Esophagus (tissue), 2 donors: ENCODE data around the gene MYO3B. TPM values are rescaled to one million over a fixed set of nuclear protein-coding genes. Genes with fewer than 3 reads are reported as not detected.
"Not testable (repeated sequence)": the region's sequence is repeated elsewhere in the genome, so short reads cannot be mapped to it uniquely, and the experiment has no call there.

Experiments used
- H3K27ac ChIP-seq, 2 donors: one replicate each; pipeline ENCODE4 v1.5.1; 2013; ENCODE audit warnings: low read depth in 2 of 2, mild to moderate bottlenecking in 2 of 2, inconsistent platforms in 1 of 2, low read length in 1 of 2, moderate library complexity in 1 of 2
- H3K27me3 ChIP-seq, 2 donors: one replicate each; pipeline ENCODE4 v1.6.1; 2013; ENCODE audit warnings: low read length in 2 of 2, control low read depth in 1 of 2, mild to moderate bottlenecking in 1 of 2; ENCODE audit not compliant: insufficient read depth in 2 of 2, control insufficient read depth in 1 of 2
- H3K36me3 ChIP-seq, 2 donors: one replicate each; pipeline ENCODE4 v1.6.1; 2013; ENCODE audit warnings: low read length in 1 of 2; ENCODE audit not compliant: control insufficient read depth in 2 of 2, insufficient read depth in 2 of 2
- H3K4me1 ChIP-seq, 2 donors: one replicate each; pipeline ENCODE4 v1.6.1; 2013; ENCODE audit warnings: low read length in 1 of 2; ENCODE audit not compliant: control insufficient read depth in 2 of 2, insufficient read depth in 2 of 2
- H3K4me3 ChIP-seq, 2 donors: one replicate each; pipeline ENCODE4 v1.5.1; 2013; ENCODE audit warnings: low read length in 2 of 2, mild to moderate bottlenecking in 2 of 2, low read depth in 1 of 2, moderate library complexity in 1 of 2
- H3K9me3 ChIP-seq, 2 donors: one replicate each; pipeline ENCODE4 v1.6.1; 2013; ENCODE audit warnings: mild to moderate bottlenecking in 2 of 2, low read depth in 1 of 2, low read length in 1 of 2, moderate library complexity in 1 of 2; ENCODE audit not compliant: control insufficient read depth in 2 of 2, insufficient read depth in 1 of 2
- WGBS, 2 donors: extraction: QIAGEN DNeasy Blood & Tissue Kit; methylation state at CpG; one replicate each; pipeline ENCODE4 v1.1.7; 2013; 5-methylcytosine and 5-hydroxymethylcytosine counted together
- polyA plus RNA-seq, 2 donors: library from polyadenylated mRNA; stranded (reverse); fragments of 200-250 nt; gene quantifications; one replicate each; pipeline ENCODE4 v1.2.3, GENCODE V29; 2013
- donor health status: healthy with polysubstance abuse.
- donor health status: Bipolar disorder and iron deficiency.

MYO3B gene
- polyA plus RNA-seq, 2 donors = 0.08 to 0.11 TPM

DNA sequence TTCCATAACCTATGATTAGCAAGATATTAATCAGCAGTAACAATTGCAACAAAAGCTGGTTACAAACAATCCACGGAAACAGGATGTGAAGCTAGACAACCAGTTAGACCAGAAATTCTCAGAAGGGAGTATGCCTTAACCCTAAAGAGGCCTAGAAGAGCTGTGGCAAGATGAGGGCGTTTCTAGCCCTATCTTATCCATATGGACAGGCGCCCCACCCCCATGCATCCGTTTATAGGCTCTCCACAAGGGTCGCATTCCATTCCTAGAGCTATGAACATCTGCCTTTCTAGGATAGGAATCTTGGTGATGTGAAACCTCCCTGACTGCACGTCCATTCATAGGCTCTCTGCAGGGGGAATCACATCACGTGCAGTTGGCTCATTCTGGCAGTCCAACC lies 441.0 kb downstream of the MYO3B start:
- not testable (repeated sequence) for H3K36me3 ChIP-seq, H3K4me1 ChIP-seq
- WGBS, 2 donors = 76 to 80% methylated on average over 5 of the region's 7 CpGs

GRCh38 chr2:170635094-170635493 lies 457.1 kb downstream of the MYO3B start:
- not testable (repeated sequence) for H3K4me1 ChIP-seq, H3K27me3 ChIP-seq, H3K4me3 ChIP-seq, H3K36me3 ChIP-seq, H3K27ac ChIP-seq, H3K9me3 ChIP-seq
- 94 to 97% methylated on average over 4 of the region's 4 CpGs for WGBS, 2 donors

More for the DNA sequence above, 441.0 kb downstream of the MYO3B start:
- H3K9me3 ChIP-seq, H3K4me3 ChIP-seq, H3K27me3 ChIP-seq, H3K27ac ChIP-seq: not testable (repeated sequence)

- Histone ChIP-seq H3K4me1 (no peaks in the 10 kb centered on the region), H3K27me3 (no peaks in the 10 kb centered on the region), H3K27ac (no peak overlapping the region), H3K4me3 (no peak overlapping the region), H3K9me3 (peaks cover 0 to 2% of the 10 kb centered on the region in 2 donors), H3K36me3 (no peaks in the 10 kb centered on the region)
- WGBS, 2 donors = 87 to 90% methylated on average over 3 of the region's 3 CpGs
Observed at GRCh38 chr2:170639635-170640034, 461.7 kb downstream of the MYO3B start.

GRCh38 chr2:170641961-170642360 lies 464.0 kb downstream of the MYO3B start:
- Histone ChIP-seq H3K4me1 (no peaks in the 10 kb centered on the region), H3K27ac (no peak overlapping the region), H3K27me3 (no peaks in the 10 kb centered on the region), H3K4me3 (no peak overlapping the region), H3K36me3 (no peaks in the 10 kb centered on the region), H3K9me3 (peaks cover 0 to 2% of the 10 kb centered on the region in 2 donors)
- WGBS, 2 donors = 89 to 94% methylated on average over 4 of the region's 4 CpGs

- WGBS, 2 donors = 64 to 78% methylated on average over 2 of the region's 2 CpGs
- Histone ChIP-seq H3K27ac (no peak overlapping the region), H3K4me1 (no peaks in the 10 kb centered on the region), H3K4me3 (no peak overlapping the region), H3K36me3 (no peaks in the 10 kb centered on the region), H3K27me3 (no peaks in the 10 kb centered on the region), H3K9me3 (peaks cover 0 to 2% of the 10 kb centered on the region in 2 donors)
Observed at GRCh38 chr2:170643346-170643745, 465.4 kb downstream of the MYO3B start.

- no peak overlapping the region for H3K4me3 ChIP-seq
- H3K36me3 ChIP-seq = no peaks in the 10 kb centered on the region
- 77 to 79% methylated on average over 8 of the region's 8 CpGs for WGBS, 2 donors
- H3K9me3 ChIP-seq = peaks cover 0 to 2% of the 10 kb centered on the region in 2 donors
- H3K27ac ChIP-seq = no peak overlapping the region
- H3K27me3 ChIP-seq = no peaks in the 10 kb centered on the region
- H3K4me1 ChIP-seq = no peaks in the 10 kb centered on the region
Observed at GRCh38 chr2:170647741-170648436, 469.9 kb downstream of the MYO3B start.

DNA sequence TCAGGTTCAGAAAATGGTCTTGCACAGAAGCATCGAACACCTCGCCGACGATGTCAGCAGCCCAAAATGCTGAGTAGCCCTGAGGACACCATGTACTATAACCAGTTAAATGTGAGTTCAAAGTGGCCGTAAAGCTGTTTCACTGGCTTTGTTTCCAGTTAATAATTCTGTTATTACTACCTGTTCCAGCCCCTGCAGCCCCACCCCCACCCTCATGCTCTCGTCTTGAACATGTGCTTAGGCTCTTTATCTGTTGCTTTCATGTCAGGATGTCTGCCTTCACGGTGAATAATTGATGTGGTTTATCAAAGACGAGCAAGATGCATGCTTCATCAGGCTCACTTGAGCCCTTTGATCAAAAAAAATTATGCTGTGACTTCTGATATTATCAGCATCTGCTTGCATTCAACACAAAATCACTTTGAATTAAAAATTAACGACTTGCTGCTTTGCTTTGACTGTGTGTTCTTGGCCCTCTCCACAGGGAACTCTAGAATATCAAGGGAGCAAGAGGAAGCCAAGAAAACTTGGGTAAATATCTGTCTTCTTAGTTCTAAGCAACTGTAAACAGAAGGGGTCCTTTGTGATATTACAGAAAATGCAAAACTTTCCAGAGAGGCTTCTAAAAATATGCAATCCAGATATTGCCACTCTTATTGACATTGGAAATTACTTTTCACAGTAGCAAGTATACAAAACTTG lies 473.8 kb downstream of the MYO3B start:
- 49 to 51% methylated on average over 9 of the region's 9 CpGs for WGBS, 2 donors
- Histone ChIP-seq H3K36me3 (no peaks in the 10 kb centered on the region), H3K4me3 (no peak overlapping the region)

DNA sequence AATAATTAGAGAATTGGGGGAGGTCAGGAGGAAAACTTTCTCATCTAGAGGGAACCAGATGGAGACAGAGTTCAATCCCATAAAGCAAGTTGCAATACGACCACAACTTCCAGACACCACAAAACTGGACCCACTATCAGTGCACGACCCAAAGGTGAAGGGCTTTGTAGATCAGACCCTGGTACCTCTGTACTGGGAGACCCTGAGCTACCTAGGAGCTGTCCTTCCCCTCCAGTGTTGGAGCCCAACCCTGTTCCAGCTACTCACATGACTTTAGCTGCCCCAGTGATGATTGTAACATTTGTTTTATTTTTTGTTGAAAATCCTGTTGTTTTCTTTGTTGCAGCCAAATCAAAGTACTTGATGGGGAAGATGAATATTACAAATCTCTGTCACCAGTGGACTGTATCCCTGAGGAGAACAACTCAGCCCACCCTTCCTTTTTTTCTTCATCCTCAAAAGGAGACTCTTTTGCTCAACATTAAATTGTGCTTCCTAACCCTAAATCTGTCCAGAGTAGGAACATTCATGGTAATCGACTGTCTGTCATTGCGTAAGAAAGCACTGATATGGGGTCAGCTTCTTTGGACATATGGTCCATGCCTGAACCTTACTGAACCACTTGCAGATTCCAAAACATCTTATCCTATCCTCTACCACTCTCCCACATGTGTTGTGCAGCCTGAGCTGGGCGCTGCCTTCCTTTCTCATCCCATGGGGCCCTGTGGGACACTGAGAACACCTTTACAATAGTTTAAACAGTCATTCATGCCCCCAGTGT lies 474.9 kb downstream of the MYO3B start:
- Histone ChIP-seq H3K4me1 (no peaks in the 10 kb centered on the region), H3K27me3 (no peaks in the 10 kb centered on the region), H3K4me3 (no peak overlapping the region), H3K27ac (no peak overlapping the region), H3K36me3 (no peaks in the 10 kb centered on the region), H3K9me3 (no peaks in the 10 kb centered on the region)
- WGBS, 2 donors = 89 to 90% methylated on average over 5 of the region's 5 CpGs

More for the DNA sequence above, 473.8 kb downstream of the MYO3B start:
- no peaks in the 10 kb centered on the region for H3K27me3 ChIP-seq
- no peak overlapping the region for H3K27ac ChIP-seq
- no peaks in the 10 kb centered on the region for H3K4me1 ChIP-seq
- no peaks in the 10 kb centered on the region for H3K9me3 ChIP-seq

DNA sequence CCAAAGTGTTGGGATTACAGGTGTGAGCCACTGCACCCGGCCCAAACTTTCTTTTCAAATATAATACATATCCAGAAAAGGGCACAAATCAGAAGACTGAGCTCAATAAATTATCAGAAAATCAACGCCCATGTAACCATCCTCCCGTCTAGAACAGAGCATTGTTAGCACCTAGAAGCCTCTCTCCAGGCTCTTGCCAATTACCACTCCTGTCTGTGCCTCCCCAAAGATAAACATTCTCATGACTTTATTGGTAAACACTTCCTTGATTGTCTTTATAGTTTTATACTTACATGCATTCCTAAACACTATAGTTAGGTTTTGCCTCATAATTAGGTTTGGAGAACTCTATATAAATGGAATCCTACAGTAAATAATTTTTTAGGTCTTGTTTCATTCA lies 478.7 kb downstream of the MYO3B start:
- no peaks in the 10 kb centered on the region for H3K36me3 ChIP-seq

More for the DNA sequence above, 478.7 kb downstream of the MYO3B start:
- Histone ChIP-seq H3K27ac (no peak overlapping the region), H3K4me3 (no peak overlapping the region), H3K27me3 (no peaks in the 10 kb centered on the region), H3K9me3 (no peaks in the 10 kb centered on the region), H3K4me1 (no peaks in the 10 kb centered on the region)
- WGBS, 2 donors = 83 to 86% methylated on average over 3 of the region's 3 CpGs
